ENCODE data around the gene SLC35D1. TPM values are rescaled to one million over a fixed set of nuclear protein-coding genes. Genes with fewer than 3 reads are reported as not detected.

SLC35D1 gene
- total RNA-seq, 1 experiment from 2014 or later, result 7.0 TPM

GRCh38 chr1:66993076-66993475 lies 60.9 kb downstream of the SLC35D1 start:
- Histone ChIP-seq H3K27ac (ENCODE audit: low read length) (no peak overlapping the region), H3K27me3 (ENCODE audit: control insufficient read depth, insufficient read depth, low read length) (no peaks in the 10 kb centered on the region), H3K36me3 (ENCODE audit: control insufficient read depth, insufficient read depth, low read length) (peaks cover 9% of the 10 kb centered on the region), H3K4me1 (ENCODE audit: control insufficient read depth, insufficient read depth, low read length) (no peaks in the 10 kb centered on the region), H3K4me3 (ENCODE audit: low read depth in 2 of 2, low read length in 2 of 2) (no peak overlapping the region), H3K9me3 (ENCODE audit: control insufficient read depth, insufficient read depth, low read depth, low read length) (no peaks in the 10 kb centered on the region)
- intact Hi-C loops (cut with micrococcal nuclease; ENCODE audit: unreplicated experiment) (loop anchor here (10.0 kb wide), 2 partner anchors 228 to 512 kb away; no protein-coding TSS in a partner anchor), in situ Hi-C loops (cut with HindIII; ENCODE audit: low pct_unique_long_range_greater_than_20kb, low sequenced_read_pairs) (no loop called here)
- TF ChIP-seq, protein P1, sequence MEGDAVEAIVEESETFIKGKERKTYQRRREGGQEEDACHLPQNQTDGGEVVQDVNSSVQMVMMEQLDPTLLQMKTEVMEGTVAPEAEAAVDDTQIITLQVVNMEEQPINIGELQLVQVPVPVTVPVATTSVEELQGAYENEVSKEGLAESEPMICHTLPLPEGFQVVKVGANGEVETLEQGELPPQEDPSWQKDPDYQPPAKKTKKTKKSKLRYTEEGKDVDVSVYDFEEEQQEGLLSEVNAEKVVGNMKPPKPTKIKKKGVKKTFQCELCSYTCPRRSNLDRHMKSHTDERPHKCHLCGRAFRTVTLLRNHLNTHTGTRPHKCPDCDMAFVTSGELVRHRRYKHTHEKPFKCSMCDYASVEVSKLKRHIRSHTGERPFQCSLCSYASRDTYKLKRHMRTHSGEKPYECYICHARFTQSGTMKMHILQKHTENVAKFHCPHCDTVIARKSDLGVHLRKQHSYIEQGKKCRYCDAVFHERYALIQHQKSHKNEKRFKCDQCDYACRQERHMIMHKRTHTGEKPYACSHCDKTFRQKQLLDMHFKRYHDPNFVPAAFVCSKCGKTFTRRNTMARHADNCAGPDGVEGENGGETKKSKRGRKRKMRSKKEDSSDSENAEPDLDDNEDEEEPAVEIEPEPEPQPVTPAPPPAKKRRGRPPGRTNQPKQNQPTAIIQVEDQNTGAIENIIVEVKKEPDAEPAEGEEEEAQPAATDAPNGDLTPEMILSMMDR (IDR thresholded peaks at IDR 0.05), result no peak
- no peak for DNase-seq (ENCODE audit: low read depth, low spot score)
- no TSS peak for BruUV-seq (replicated peaks)
- ATAC-seq, result no peak
- POLR2A ChIA-PET, result no interaction called here
- CTCF ChIA-PET, result no interaction called here

DNA sequence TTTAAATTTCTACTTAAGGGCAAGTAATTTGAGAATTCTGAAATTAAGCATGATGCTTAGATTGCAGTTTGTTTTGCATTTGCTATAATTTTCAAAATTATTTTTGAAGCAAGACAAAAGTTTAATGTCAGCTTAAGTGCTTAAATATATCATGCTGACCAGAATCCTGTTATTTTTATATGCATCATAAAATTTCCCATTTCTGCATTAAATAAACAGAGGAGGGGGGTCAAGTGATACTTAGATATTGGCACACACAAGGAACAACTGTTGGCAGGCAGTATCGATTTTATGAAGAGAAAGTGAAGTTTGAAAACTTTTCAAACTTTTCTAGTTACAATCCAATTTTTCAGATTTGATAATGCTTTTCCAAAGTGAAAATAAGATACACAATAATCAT lies 68.1 kb downstream of the SLC35D1 start:
- Histone ChIP-seq H3K27ac (ENCODE audit: low read length) (no peak overlapping the region), H3K4me1 (ENCODE audit: control insufficient read depth, insufficient read depth, low read length) (peaks cover 6% of the 10 kb centered on the region; the same call in 1 of the 2 replicates), H3K27me3 (ENCODE audit: control insufficient read depth, insufficient read depth, low read length) (no peaks in the 10 kb centered on the region), H3K4me3 (ENCODE audit: low read depth in 2 of 2, low read length in 2 of 2) (no peak overlapping the region), H3K36me3 (ENCODE audit: control insufficient read depth, insufficient read depth, low read length) (peaks cover 68% of the 10 kb centered on the region), H3K9me3 (ENCODE audit: control insufficient read depth, insufficient read depth, low read depth, low read length) (no peaks in the 10 kb centered on the region)
- CTCF ChIA-PET, result no interaction called here
- intact Hi-C loops (cut with micrococcal nuclease; ENCODE audit: unreplicated experiment), result no loop called here
- in situ Hi-C loops (cut with HindIII; ENCODE audit: low pct_unique_long_range_greater_than_20kb, low sequenced_read_pairs), result no loop called here
- no TSS peak for BruUV-seq (replicated peaks)
- POLR2A ChIA-PET, result interaction anchor here (0.7 kb wide), 1 partner anchor 33 kb away, joined by 4 read pairs; no protein-coding TSS in a partner anchor
- TF ChIP-seq, protein P1 (IDR thresholded peaks at IDR 0.05), result no peak
- no peak for TF ChIP-seq SIN3A (IDR thresholded peaks at IDR 0.05; ENCODE audit: borderline replicate concordance, insufficient read depth, low read depth, low read length)
- TF ChIP-seq POLR2AphosphoS5 (IDR thresholded peaks at IDR 0.05; ENCODE audit: low read depth, low read length), result no peak
- TF ChIP-seq REST (IDR thresholded peaks at IDR 0.05; ENCODE audit: insufficient read depth in 1 of 2, low read depth in 2 of 2, low read length in 1 of 2), result no peak
- TF ChIP-seq TCF7L2 (IDR thresholded peaks at IDR 0.05; ENCODE audit: low read depth, low read length), result no peak
- ATAC-seq, result no peak
- DNase-seq (ENCODE audit: low read depth, low spot score), result no peak

All from Panc1 (cell line).